HL-60 (cell line): ENCODE results near the gene IBA57.

ENCODE experiments used
- DNase-seq, 2 experiments: peaks; one replicate each; pipeline ENCODE4 v3.0.0-alpha.2; 2010 to 2020; ENCODE audit warnings: low read depth in 1 of 2, low spot score in 1 of 2
- H3K27ac ChIP-seq: fragments of 250-450 bp; sonication (Bioruptor Pico); replicated peaks from 2 replicates; pipeline ENCODE4 v1.5.1; 2020; ENCODE audit warnings: mild to moderate bottlenecking, moderate library complexity
- H3K27me3 ChIP-seq: fragments of 250-450 bp; sonication (Bioruptor Pico); 2 replicates; pipeline ENCODE4 v1.5.1; 2021; ENCODE audit warnings: mild to moderate bottlenecking, moderate library complexity; ENCODE audit not compliant: insufficient read depth, poor library complexity, severe bottlenecking
- H3K4me3 ChIP-seq: replicated peaks from 2 replicates; pipeline ENCODE4 v1.5.1; 2011; ENCODE audit warnings: mild to moderate bottlenecking, control low read depth, low read length; ENCODE audit not compliant: insufficient read depth
- GABPA ChIP-seq: IDR thresholded peaks from 2 replicates; pipeline ENCODE4 v1.6.1; 2012; ENCODE audit warnings: low read depth
- POLR2AphosphoS5 ChIP-seq: IDR thresholded peaks from 2 replicates; pipeline ENCODE4 v1.6.1; 2012; ENCODE audit warnings: low read depth
- SPI1 ChIP-seq: IDR thresholded peaks from 2 replicates; pipeline ENCODE4 v1.6.1; 2012; ENCODE audit warnings: low read depth, mild to moderate bottlenecking, borderline replicate concordance
- TF ChIP-seq, protein P1 (sequence below): IDR thresholded peaks from one replicate; pipeline ENCODE4 v1.5.1; 2011; ENCODE audit warnings: low read length, control low read depth, inconsistent platforms; ENCODE audit not compliant: insufficient read depth
- TF ChIP-seq, protein P2 (sequence below): IDR thresholded peaks from 2 replicates; pipeline ENCODE4 v1.6.1; 2012; ENCODE audit warnings: low read depth; ENCODE audit not compliant: insufficient replicate concordance

IBA57 gene

DNA sequence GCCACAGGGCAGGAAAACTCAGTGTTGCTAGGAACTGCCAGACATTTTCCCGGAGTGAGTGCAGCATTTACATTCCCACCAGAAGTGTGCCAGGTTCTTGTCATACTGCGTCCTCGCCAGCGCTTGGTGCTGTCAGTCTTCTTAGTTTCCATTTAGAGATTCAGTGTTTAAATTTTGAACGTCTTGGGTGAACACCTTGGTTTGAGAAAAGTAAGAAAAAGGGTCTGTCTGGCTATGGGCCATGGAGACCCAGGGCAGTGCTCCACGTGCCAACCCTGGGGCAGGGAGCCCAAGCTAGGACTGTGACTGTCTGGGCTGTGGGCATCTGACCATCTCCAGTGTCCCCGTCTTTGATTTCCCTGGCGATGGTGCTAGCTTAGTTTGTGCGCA lies 16.0 kb downstream of the IBA57 start:
- no peak overlapping the region for H3K27ac ChIP-seq
- no peaks in the 10 kb centered on the region for H3K27me3 ChIP-seq
- no peak for TF ChIP-seq GABPA
- no peak for TF ChIP-seq SPI1
- no peak for TF ChIP-seq POLR2AphosphoS5
- TF ChIP-seq, protein P1, sequence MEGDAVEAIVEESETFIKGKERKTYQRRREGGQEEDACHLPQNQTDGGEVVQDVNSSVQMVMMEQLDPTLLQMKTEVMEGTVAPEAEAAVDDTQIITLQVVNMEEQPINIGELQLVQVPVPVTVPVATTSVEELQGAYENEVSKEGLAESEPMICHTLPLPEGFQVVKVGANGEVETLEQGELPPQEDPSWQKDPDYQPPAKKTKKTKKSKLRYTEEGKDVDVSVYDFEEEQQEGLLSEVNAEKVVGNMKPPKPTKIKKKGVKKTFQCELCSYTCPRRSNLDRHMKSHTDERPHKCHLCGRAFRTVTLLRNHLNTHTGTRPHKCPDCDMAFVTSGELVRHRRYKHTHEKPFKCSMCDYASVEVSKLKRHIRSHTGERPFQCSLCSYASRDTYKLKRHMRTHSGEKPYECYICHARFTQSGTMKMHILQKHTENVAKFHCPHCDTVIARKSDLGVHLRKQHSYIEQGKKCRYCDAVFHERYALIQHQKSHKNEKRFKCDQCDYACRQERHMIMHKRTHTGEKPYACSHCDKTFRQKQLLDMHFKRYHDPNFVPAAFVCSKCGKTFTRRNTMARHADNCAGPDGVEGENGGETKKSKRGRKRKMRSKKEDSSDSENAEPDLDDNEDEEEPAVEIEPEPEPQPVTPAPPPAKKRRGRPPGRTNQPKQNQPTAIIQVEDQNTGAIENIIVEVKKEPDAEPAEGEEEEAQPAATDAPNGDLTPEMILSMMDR = no peak
- TF ChIP-seq, protein P2, sequence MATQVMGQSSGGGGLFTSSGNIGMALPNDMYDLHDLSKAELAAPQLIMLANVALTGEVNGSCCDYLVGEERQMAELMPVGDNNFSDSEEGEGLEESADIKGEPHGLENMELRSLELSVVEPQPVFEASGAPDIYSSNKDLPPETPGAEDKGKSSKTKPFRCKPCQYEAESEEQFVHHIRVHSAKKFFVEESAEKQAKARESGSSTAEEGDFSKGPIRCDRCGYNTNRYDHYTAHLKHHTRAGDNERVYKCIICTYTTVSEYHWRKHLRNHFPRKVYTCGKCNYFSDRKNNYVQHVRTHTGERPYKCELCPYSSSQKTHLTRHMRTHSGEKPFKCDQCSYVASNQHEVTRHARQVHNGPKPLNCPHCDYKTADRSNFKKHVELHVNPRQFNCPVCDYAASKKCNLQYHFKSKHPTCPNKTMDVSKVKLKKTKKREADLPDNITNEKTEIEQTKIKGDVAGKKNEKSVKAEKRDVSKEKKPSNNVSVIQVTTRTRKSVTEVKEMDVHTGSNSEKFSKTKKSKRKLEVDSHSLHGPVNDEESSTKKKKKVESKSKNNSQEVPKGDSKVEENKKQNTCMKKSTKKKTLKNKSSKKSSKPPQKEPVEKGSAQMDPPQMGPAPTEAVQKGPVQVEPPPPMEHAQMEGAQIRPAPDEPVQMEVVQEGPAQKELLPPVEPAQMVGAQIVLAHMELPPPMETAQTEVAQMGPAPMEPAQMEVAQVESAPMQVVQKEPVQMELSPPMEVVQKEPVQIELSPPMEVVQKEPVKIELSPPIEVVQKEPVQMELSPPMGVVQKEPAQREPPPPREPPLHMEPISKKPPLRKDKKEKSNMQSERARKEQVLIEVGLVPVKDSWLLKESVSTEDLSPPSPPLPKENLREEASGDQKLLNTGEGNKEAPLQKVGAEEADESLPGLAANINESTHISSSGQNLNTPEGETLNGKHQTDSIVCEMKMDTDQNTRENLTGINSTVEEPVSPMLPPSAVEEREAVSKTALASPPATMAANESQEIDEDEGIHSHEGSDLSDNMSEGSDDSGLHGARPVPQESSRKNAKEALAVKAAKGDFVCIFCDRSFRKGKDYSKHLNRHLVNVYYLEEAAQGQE = no peak
- no peak for DNase-seq
- H3K4me3 ChIP-seq = no peak overlapping the region

DNA sequence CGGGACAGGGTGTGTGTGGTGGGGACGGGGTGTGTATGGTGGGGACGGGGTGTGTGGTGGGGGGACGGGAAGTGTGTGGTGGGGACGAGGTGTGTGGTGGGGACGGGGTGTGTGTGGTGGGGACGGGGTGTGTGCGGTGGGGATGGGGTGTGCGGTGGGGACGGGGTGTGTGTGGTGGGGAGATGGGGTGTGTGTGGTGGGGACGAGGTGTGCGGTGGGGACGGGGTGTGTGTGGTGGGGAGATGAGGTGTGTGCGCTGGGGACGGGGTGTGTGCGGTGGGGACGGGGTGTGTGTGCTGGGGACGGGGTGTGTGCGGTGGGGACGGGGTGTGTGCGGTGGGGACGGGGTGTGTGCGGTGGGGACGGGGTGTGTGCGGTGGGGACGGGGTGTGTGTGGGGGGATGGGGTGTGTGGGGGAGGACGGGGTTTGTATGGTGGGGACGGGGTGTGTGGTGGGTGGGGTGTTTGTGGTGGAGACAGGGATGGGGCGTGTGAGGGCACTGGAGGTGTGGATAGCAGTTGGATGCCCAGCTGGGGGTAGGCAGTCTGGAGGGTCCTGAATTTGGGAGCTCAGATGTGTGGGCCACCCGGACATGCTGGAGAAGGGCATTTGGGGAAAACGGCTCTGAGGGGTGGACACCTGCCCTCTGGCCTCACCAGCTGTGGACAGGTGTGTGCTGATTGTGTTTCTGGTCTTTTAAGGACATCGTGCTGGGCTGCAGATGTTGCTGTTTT lies 16.9 kb downstream of the IBA57 start:
- Histone ChIP-seq H3K27ac (no peak overlapping the region), H3K4me3 (no peak overlapping the region), H3K27me3 (no peaks in the 10 kb centered on the region)
- no peak for DNase-seq
- no peak for TF ChIP-seq POLR2AphosphoS5
- TF ChIP-seq, protein P1 = no peak
- no peak for TF ChIP-seq GABPA
- no peak for TF ChIP-seq SPI1
- TF ChIP-seq, protein P2 = no peak

DNA sequence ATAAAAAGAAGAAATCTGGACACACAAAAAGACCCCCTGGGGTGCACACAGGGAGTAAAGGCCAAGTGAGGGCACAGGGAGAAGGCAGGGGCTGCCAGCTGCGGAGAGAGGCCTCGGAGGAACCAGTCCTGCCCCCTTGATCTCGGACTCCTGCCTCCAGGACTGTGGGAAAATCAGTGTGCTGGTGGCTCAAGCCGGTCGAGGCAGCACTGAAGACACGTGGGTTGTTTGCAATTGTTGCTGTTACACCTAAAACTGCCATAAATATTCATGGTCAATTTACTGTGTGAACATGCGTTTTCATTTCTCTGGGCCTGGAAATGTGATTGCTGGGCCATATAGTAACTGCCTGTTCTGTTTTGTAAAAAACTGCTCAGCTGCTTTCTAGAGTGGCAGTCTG lies 18.5 kb downstream of the IBA57 start:
- H3K27ac ChIP-seq = no peak overlapping the region
- no peaks in the 10 kb centered on the region for H3K27me3 ChIP-seq
- no peak overlapping the region for H3K4me3 ChIP-seq
- no peak for DNase-seq
- no peak for TF ChIP-seq SPI1
- TF ChIP-seq, protein P2 = no peak
- TF ChIP-seq, protein P1 = no peak
- no peak for TF ChIP-seq POLR2AphosphoS5
- no peak for TF ChIP-seq GABPA
